OCI-LY7 (cell line): ENCODE results near the gene MRTFB.

Experiments used
- CTCF ChIP-seq: fragments of 200-600 bp; sonication (generic); conservative IDR thresholded peaks from 2 replicates; pipeline ENCODE4 v1.5.1; 2014; ENCODE audit warnings: mild to moderate bottlenecking, antibody characterized with exemption, low read length, moderate library complexity, mixed read lengths
- EZH2phosphoT487 ChIP-seq: fragments of 200-600 bp; sonication (generic); IDR thresholded peaks from 2 replicates; pipeline ENCODE4 v1.6.1; 2018; ENCODE audit warnings: low read depth, borderline replicate concordance, mild to moderate bottlenecking, mixed run types, antibody characterized with exemption, low read length, moderate library complexity, mixed read lengths

- TF ChIP-seq CTCF (no peak), EZH2phosphoT487 (no peak)
Measured at GRCh38 chr16:14196539-14196938, 125.4 kb downstream of the MRTFB start.
